ENCODE measurements around the gene FOXR1. TPM values are rescaled to one million over a fixed set of nuclear protein-coding genes. Genes with fewer than 3 reads are reported as not detected.
A peak's percentile ranks its signal among the peaks of the same experiment; 100 is the strongest.

FOXR1 gene
- total and polyA plus RNA-seq, 7 experiments from 2014 or later: not detected

- ATAC-seq: no peak
These were observed 56.2 kb downstream of the FOXR1 start for GRCh38 chr11:119027561-119028345.

GRCh38 chr11:119028346-119029068, 56.9 kb downstream of the FOXR1 start:
- CTCF ChIA-PET: no interaction called here
- H3K4me1 Mint-ChIP-seq: peaks cover 15 to 41% (median 34%) of the 10 kb centered on the region in 7 donors

More at GRCh38 chr11:119027561-119028345, 56.2 kb downstream of the FOXR1 start:
- H3K4me1 Mint-ChIP-seq: peaks cover 21 to 44% (median 38%) of the 10 kb centered on the region in 7 donors
- DNase-seq: no peak
- H3K36me3 ChIP-seq (ENCODE audit: control insufficient read depth in 2 of 3, insufficient read depth in 3 of 3, low read length in 3 of 3): peaks cover 13 to 45% (median 14%) of the 10 kb centered on the region in 3 experiments
- no peaks in the 10 kb centered on the region for H3K27me3 Mint-ChIP-seq
- CTCF ChIA-PET: no interaction called here
- no peaks in the 10 kb centered on the region for H3K9me3 ChIP-seq (ENCODE audit: control insufficient read depth in 2 of 3, low read length in 3 of 3)
- no peak overlapping the region for H3K27ac ChIP-seq (ENCODE audit: low read depth, low read length)
- H3K4me3 Mint-ChIP-seq: peak overlapping the region in 1 of 10 donors; percentile 20
- no peaks in the 10 kb centered on the region for H3K9me3 Mint-ChIP-seq
- peak overlapping the region in 1 of 9 donors; percentile 34 for H3K27ac Mint-ChIP-seq
- H3K36me3 Mint-ChIP-seq: peaks cover 0 to 22% (median 8%) of the 10 kb centered on the region in 5 donors
- no peaks in the 10 kb centered on the region for H3K27me3 ChIP-seq (ENCODE audit: control insufficient read depth in 2 of 2, insufficient read depth in 2 of 2, low read length in 2 of 2)
- POLR2A ChIA-PET: interaction anchor here (0.6 to 5.6 kb wide), 4 partner anchors 9 to 828 kb away, joined by 3 to 67 read pairs (median 3); partner anchors contain the start of genes RPS25 and TRAPPC4
- no peak overlapping the region for H3K4me3 ChIP-seq (ENCODE audit: low read length)
- intact Hi-C loops (cut with micrococcal nuclease): no loop called here
- peaks cover 0 to 10% of the 10 kb centered on the region in 2 donors for H3K4me1 ChIP-seq (ENCODE audit: control insufficient read depth in 2 of 2, insufficient read depth in 2 of 2, low read length in 2 of 2)

GRCh38 chr11:119029069-119029339, 57.4 kb downstream of the FOXR1 start:
- intact Hi-C loops (cut with micrococcal nuclease): no loop called here
- peaks cover 12 to 36% (median 29%) of the 10 kb centered on the region in 7 donors for H3K4me1 Mint-ChIP-seq
- peaks cover 0 to 13% (median 3%) of the 10 kb centered on the region in 5 donors for H3K36me3 Mint-ChIP-seq
- ATAC-seq (no peak), DNase-seq (no peak)
- peaks cover 4 to 35% (median 5%) of the 10 kb centered on the region in 3 experiments for H3K36me3 ChIP-seq (ENCODE audit: control insufficient read depth in 2 of 3, insufficient read depth in 3 of 3, low read length in 3 of 3)
- H3K27ac ChIP-seq (ENCODE audit: low read depth, low read length): no peak overlapping the region
- no peak overlapping the region for H3K4me3 ChIP-seq (ENCODE audit: low read length)
- CTCF ChIA-PET: no interaction called here
- H3K27me3 Mint-ChIP-seq: no peaks in the 10 kb centered on the region
- H3K27ac Mint-ChIP-seq: peak overlapping the region in 8 of 9 donors; percentile 4 to 88 (median 73)
- H3K9me3 ChIP-seq (ENCODE audit: control insufficient read depth in 2 of 3, low read length in 3 of 3): no peaks in the 10 kb centered on the region
- no peaks in the 10 kb centered on the region for H3K27me3 ChIP-seq (ENCODE audit: control insufficient read depth in 2 of 2, insufficient read depth in 2 of 2, low read length in 2 of 2)
- peak overlapping the region in 9 of 10 donors; percentile 1 to 93 (median 79) for H3K4me3 Mint-ChIP-seq
- peaks cover 0 to 10% of the 10 kb centered on the region in 2 donors for H3K4me1 ChIP-seq (ENCODE audit: control insufficient read depth in 2 of 2, insufficient read depth in 2 of 2, low read length in 2 of 2)
- no peaks in the 10 kb centered on the region for H3K9me3 Mint-ChIP-seq
- POLR2A ChIA-PET: interaction anchor here (0.6 to 5.6 kb wide), 5 partner anchors 7 to 73 kb away, joined by 3 to 67 read pairs (median 4); partner anchors contain the start of genes DPAGT1, RPS25, TRAPPC4 and VPS11

More at GRCh38 chr11:119028346-119029068, 56.9 kb downstream of the FOXR1 start:
- Histone ChIP-seq H3K27me3 (ENCODE audit: control insufficient read depth in 2 of 2, insufficient read depth in 2 of 2, low read length in 2 of 2) (no peaks in the 10 kb centered on the region), H3K36me3 (ENCODE audit: control insufficient read depth in 2 of 3, insufficient read depth in 3 of 3, low read length in 3 of 3) (peaks cover 7 to 40% (median 9%) of the 10 kb centered on the region in 3 experiments), H3K4me1 (ENCODE audit: control insufficient read depth in 2 of 2, insufficient read depth in 2 of 2, low read length in 2 of 2) (peaks cover 0 to 10% of the 10 kb centered on the region in 2 donors), H3K4me3 (ENCODE audit: low read length) (no peak overlapping the region), H3K27ac (ENCODE audit: low read depth, low read length) (no peak overlapping the region), H3K9me3 (ENCODE audit: control insufficient read depth in 2 of 3, low read length in 3 of 3) (no peaks in the 10 kb centered on the region)
- ATAC-seq (no peak), DNase-seq (no peak)
- Mint-ChIP-seq H3K36me3 (peaks cover 0 to 18% (median 5%) of the 10 kb centered on the region in 5 donors), H3K27ac (peak overlapping the region in 7 of 9 donors; percentile 4 to 88 (median 59)), H3K4me3 (peak overlapping the region in 9 of 10 donors; percentile 1 to 93 (median 79)), H3K27me3 (no peaks in the 10 kb centered on the region), H3K9me3 (no peaks in the 10 kb centered on the region)
- intact Hi-C loops (cut with micrococcal nuclease): no loop called here
- POLR2A ChIA-PET: interaction anchor here (0.6 to 5.6 kb wide), 4 partner anchors 10 to 829 kb away, joined by 3 to 67 read pairs (median 3); partner anchors contain the start of genes RPS25 and TRAPPC4

- DNase-seq (peak in 1 of 9 donors; percentile 13), ATAC-seq (no peak)
- peak overlapping the region; percentile 62 to 93 (median 82) for H3K4me3 Mint-ChIP-seq
- H3K9me3 Mint-ChIP-seq: no peaks in the 10 kb centered on the region
- Histone ChIP-seq H3K27ac (ENCODE audit: low read depth, low read length) (peak overlapping the region; percentile 79), H3K36me3 (ENCODE audit: control insufficient read depth in 2 of 3, insufficient read depth in 3 of 3, low read length in 3 of 3) (peaks cover 0 to 30% (median 5%) of the 10 kb centered on the region in 3 experiments), H3K4me1 (ENCODE audit: control insufficient read depth in 2 of 2, insufficient read depth in 2 of 2, low read length in 2 of 2) (peaks cover 0 to 10% of the 10 kb centered on the region in 2 donors), H3K4me3 (ENCODE audit: low read length) (peak overlapping the region; percentile 91), H3K27me3 (ENCODE audit: control insufficient read depth in 2 of 2, insufficient read depth in 2 of 2, low read length in 2 of 2) (no peaks in the 10 kb centered on the region), H3K9me3 (ENCODE audit: control insufficient read depth in 2 of 3, low read length in 3 of 3) (no peaks in the 10 kb centered on the region)
- H3K36me3 Mint-ChIP-seq: peaks cover 0 to 8% (median 3%) of the 10 kb centered on the region in 5 donors
- POLR2A ChIA-PET: interaction anchor here (0.6 to 5.6 kb wide), 7 partner anchors 8 to 73 kb away, joined by 3 to 67 read pairs (median 5); partner anchors contain the start of genes CENATAC, DPAGT1, RPS25 and TRAPPC4
- H3K4me1 Mint-ChIP-seq: peaks cover 12 to 31% (median 24%) of the 10 kb centered on the region in 7 donors
- intact Hi-C loops (cut with micrococcal nuclease): loop anchor here (1.0 to 2.0 kb wide), 13 partner anchors 11 to 176 kb away; partner anchors contain the start of genes CENATAC (in 2 of the 2), HMBS (in 2 of the 2), HYOU1 (in 2 of the 2) and RPS25 (in 2 of the 2)
- no peaks in the 10 kb centered on the region for H3K27me3 Mint-ChIP-seq
- CTCF ChIA-PET: interaction anchor here (1.3 kb wide), 1 partner anchor 10 kb away, joined by 5 read pairs; the partner anchor contains the start of gene TRAPPC4
- peak overlapping the region; percentile 59 to 91 (median 81) for H3K27ac Mint-ChIP-seq
These were observed 57.9 kb downstream of the FOXR1 start for GRCh38 chr11:119029340-119030028.

- H3K9me3 ChIP-seq (ENCODE audit: control insufficient read depth in 2 of 3, low read length in 3 of 3): no peaks in the 10 kb centered on the region
- H3K27ac ChIP-seq (ENCODE audit: low read depth, low read length): peak overlapping the region; percentile 79
- ChIA-PET CTCF (interaction anchor here (1.0 to 1.3 kb wide), 2 partner anchors 11 to 27 kb away, joined by 3 to 5 read pairs; partner anchors contain the start of genes HYOU1 and TRAPPC4), POLR2A (interaction anchor here (0.6 to 5.6 kb wide), 9 partner anchors 8 to 100 kb away, joined by 3 to 67 read pairs (median 5); partner anchors contain the start of genes CENATAC, DPAGT1, RPS25 and TRAPPC4)
- Mint-ChIP-seq H3K9me3 (no peaks in the 10 kb centered on the region), H3K4me3 (peak overlapping the region; percentile 62 to 93 (median 82)), H3K36me3 (peaks cover 0 to 6% (median 3%) of the 10 kb centered on the region in 5 donors), H3K27ac (peak overlapping the region; percentile 59 to 91 (median 81)), H3K4me1 (peaks cover 12 to 28% (median 19%) of the 10 kb centered on the region in 7 donors), H3K27me3 (no peaks in the 10 kb centered on the region)
- peak overlapping the region; percentile 91 for H3K4me3 ChIP-seq (ENCODE audit: low read length)
- H3K27me3 ChIP-seq (ENCODE audit: control insufficient read depth in 2 of 2, insufficient read depth in 2 of 2, low read length in 2 of 2): no peaks in the 10 kb centered on the region
- peaks cover 0 to 25% (median 5%) of the 10 kb centered on the region in 3 experiments for H3K36me3 ChIP-seq (ENCODE audit: control insufficient read depth in 2 of 3, insufficient read depth in 3 of 3, low read length in 3 of 3)
- DNase-seq: peak in 1 of 9 donors; percentile 16
- peaks cover 0 to 10% of the 10 kb centered on the region in 2 donors for H3K4me1 ChIP-seq (ENCODE audit: control insufficient read depth in 2 of 2, insufficient read depth in 2 of 2, low read length in 2 of 2)
- ATAC-seq: no peak
- intact Hi-C loops (cut with micrococcal nuclease): loop anchor here (1.0 to 2.0 kb wide), 13 partner anchors 12 to 175 kb away; partner anchors contain the start of genes CENATAC (in 2 of the 2), HMBS (in 2 of the 2), HYOU1 (in 2 of the 2) and RPS25 (in 2 of the 2)
These were observed 58.4 kb downstream of the FOXR1 start for GRCh38 chr11:119030029-119030328.

Data from naive thymus-derived CD4-positive, alpha-beta T cell (primary cell).